Mucosa of descending colon (tissue), 3 donors: ENCODE results near the gene PDE4A. TPM values are rescaled to one million over a fixed set of nuclear protein-coding genes. Genes with fewer than 3 reads are reported as not detected.

Experiments used
- ATAC-seq: fragments of 200-7000 bp; cut with Tn5 transposase; one replicate; pipeline ENCODE4 v1.9.1; 2020; ENCODE audit warnings: mild to moderate bottlenecking, moderate library complexity
- DNase-seq, 3 donors: peaks; one replicate each; pipeline ENCODE4 v3.0.0-alpha.2; 2020
- H3K36me3 ChIP-seq: fragments of 200-600 bp; one replicate; pipeline ENCODE4 v1.8.0; 2021; ENCODE audit warnings: low read depth, mild to moderate bottlenecking
- H3K4me1 ChIP-seq: fragments of 200-600 bp; one replicate; pipeline ENCODE4 v1.8.0; 2021; ENCODE audit warnings: low read depth, mild to moderate bottlenecking
- H3K4me3 ChIP-seq: fragments of 200-600 bp; one replicate; pipeline ENCODE4 v1.8.0; 2021; ENCODE audit warnings: mild to moderate bottlenecking
- H3K9me3 ChIP-seq: fragments of 200-600 bp; one replicate; pipeline ENCODE4 v1.8.0; 2021; ENCODE audit warnings: mild to moderate bottlenecking
- CTCF ChIP-seq: fragments of 200-600 bp; IDR thresholded peaks from one replicate; pipeline ENCODE4 v1.8.0; 2022; ENCODE audit warnings: antibody characterized with exemption, mild to moderate bottlenecking
- intact Hi-C, 2 donors: fragments of 100-400 bp; cut with DNase I in 1 of 2; cut with micrococcal nuclease in 1 of 2; formaldehyde crosslinking; loops; one replicate each; pipeline versions ENCODE4 v1.11.0 to v1.11.1; 2022; cut with DNase I, micrococcal nuclease
- microRNA-seq: library from miRNA; unstranded; fragments of <30 nt; microRNA quantifications from one replicate; pipeline ENCODE4, GENCODE V29; 2019
- total RNA-seq, 3 donors: library from RNA; stranded (reverse); fragmentation: NEBNext Ultra II Directional in 2 of 3; extraction: Animal tissue kit (Norgen Biotek cat#: 25700) in 2 of 3; gene quantifications; one replicate each; pipeline versions ENCODE4 v1.2.1 to v1.2.4, GENCODE V29; 2021 to 2023
- donor health status: DM: no; HTN: no; CAD: no; lungs with moderate emphysema.
- donor health status: DM: no; HTN: no; CAD: no.
- donor health status: DM: no; HTN: yes; CAD: no.

Gene PDE4A
- total RNA-seq, 3 donors from 2014 or later: 7.0 to 27.4 (median 14.7) TPM

- intact Hi-C loops: no loop called here
- H3K4me3 ChIP-seq: no peak within 1 kb of the TSS
- DNase-seq (no peak), ATAC-seq (peak; percentile 28)
- H3K36me3 ChIP-seq: no peaks in the 10 kb centered on the region
- peaks cover 20% of the 10 kb centered on the region for H3K4me1 ChIP-seq
- TF ChIP-seq CTCF: no peak
- no peaks in the 10 kb centered on the region for H3K9me3 ChIP-seq
These were observed 97.0 kb downstream of the PDE4A start, which contains the start of gene S1PR5 for GRCh38 chr19:10517361-10517759. Gene S1PR5, minus strand, starts transcription at chr19:10517447. Its CDS starts 2,436 bp downstream, at chr19:10515011.

- no peak for DNase-seq
- ATAC-seq: peak; percentile 13
- intact Hi-C loops: no loop called here
- Histone ChIP-seq H3K36me3 (no peaks in the 10 kb centered on the region), H3K4me1 (peaks cover 20% of the 10 kb centered on the region), H3K9me3 (no peaks in the 10 kb centered on the region), H3K4me3 (no peak overlapping the region)
- no peak for TF ChIP-seq CTCF
These were observed 97.6 kb downstream of the PDE4A start for GRCh38 chr19:10517760-10518443.

- DNase-seq (no peak), ATAC-seq (no peak)
- H3K4me3 ChIP-seq: no peak overlapping the region
- intact Hi-C loops: no loop called here
- H3K36me3 ChIP-seq: no peaks in the 10 kb centered on the region
- H3K9me3 ChIP-seq: no peaks in the 10 kb centered on the region
- TF ChIP-seq CTCF: no peak
- H3K4me1 ChIP-seq: peaks cover 20% of the 10 kb centered on the region
These were observed 98.4 kb downstream of the PDE4A start for GRCh38 chr19:10518444-10519361.

Small RNA genes within 50 kb of the gene (microRNA-seq; reads per million reads assigned to microRNA genes)
- gene MIR1181: 1.4 reads per million

Other genes starting within 250 kb of the PDE4A start
- 10 to 100 TPM; 41.1 to 55.6 (median 55.6) TPM for gene DNMT1, start 225.6 kb upstream of the PDE4A start, total RNA-seq
- gene S1PR2, start 189.2 kb upstream of the PDE4A start, total RNA-seq: 1 to 10 TPM; 1.2 to 8.4 (median 6.5) TPM
- gene MRPL4, start 168.3 kb upstream of the PDE4A start, total RNA-seq: 10 to 100 TPM; 47.5 to 65.5 (median 49.6) TPM
- gene ICAM1, start 149.4 kb upstream of the PDE4A start, total RNA-seq: 10 to 100 TPM; 10.7 to 13.9 (median 13.4) TPM
- under 1 TPM in 2 of 3 donors, not detected in 1; 0.24 to 0.32 TPM for gene ICAM4, start 133.6 kb upstream of the PDE4A start, total RNA-seq
- gene ICAM5, start 130.6 kb upstream of the PDE4A start, total RNA-seq: 1 to 10 TPM in 1 of 3 donors, under 1 TPM in 2; 0.69 to 1.4 (median 0.73) TPM
- 1 to 10 TPM; 2.5 to 4.0 (median 3.8) TPM for gene ZGLP1, start 110.7 kb upstream of the PDE4A start, total RNA-seq
- 10 to 100 TPM in 1 of 3 donors, 1 to 10 TPM in 2; 7.9 to 15.1 (median 9.7) TPM for gene FDX2, start 104.5 kb upstream of the PDE4A start, total RNA-seq
- 10 to 100 TPM; 42.4 to 58.1 (median 49.6) TPM for gene RAVER1, start 87.0 kb upstream of the PDE4A start, total RNA-seq
- 10 to 100 TPM; 16.0 to 31.6 (median 28.0) TPM for gene ICAM3, start 80.9 kb upstream of the PDE4A start, total RNA-seq
- 100 to 1,000 TPM; 104 to 142 (median 123) TPM for gene TYK2, start 40.0 kb upstream of the PDE4A start, total RNA-seq
- gene CDC37, start 17.0 kb upstream of the PDE4A start, total RNA-seq: 100 to 1,000 TPM; 125 to 179 (median 145) TPM
- 10 to 100 TPM; 57.5 to 75.7 (median 61.0) TPM for gene KEAP1, start 82.8 kb downstream of the PDE4A start, total RNA-seq
- gene S1PR5, start 96.9 kb downstream of the PDE4A start, total RNA-seq: under 1 TPM in 2 of 3 donors, not detected in 1; 0.23 to 0.31 TPM
- gene ATG4D, start 123.4 kb downstream of the PDE4A start, total RNA-seq: 100 to 1,000 TPM in 1 of 3 donors, 10 to 100 TPM in 2; 63.0 to 119 (median 93.5) TPM
- 10 to 100 TPM; 12.0 to 23.3 (median 17.0) TPM for gene KRI1, start 145.5 kb downstream of the PDE4A start, total RNA-seq
- 10 to 100 TPM in 2 of 3 donors, 1 to 10 TPM in 1; 6.1 to 12.1 (median 11.9) TPM for gene CDKN2D, start 148.4 kb downstream of the PDE4A start, total RNA-seq
- gene AP1M2, start 166.8 kb downstream of the PDE4A start, total RNA-seq: 100 to 1,000 TPM in 2 of 3 donors, 10 to 100 TPM in 1; 42.6 to 140 (median 131) TPM
- gene SLC44A2, start 205.0 kb downstream of the PDE4A start, total RNA-seq: 100 to 1,000 TPM in 2 of 3 donors, 10 to 100 TPM in 1; 90.0 to 179 (median 116) TPM
- gene ILF3, start 233.8 kb downstream of the PDE4A start, total RNA-seq: 100 to 1,000 TPM; 151 to 213 (median 178) TPM